ENCODE data around the gene ZNF43. TPM values are rescaled to one million over a fixed set of nuclear protein-coding genes. Genes with fewer than 3 reads are reported as not detected.
A peak's percentile ranks its signal among the peaks of the same experiment; 100 is the strongest.
"Not testable (repeated sequence)": the region's sequence is repeated elsewhere in the genome, so short reads cannot be mapped to it uniquely, and the experiment has no call there.

ZNF43 gene
- total and polyA plus RNA-seq, 2 of the 8 experiments (the other 6 are each of a cell fraction or from before 2014, with no cell fraction given) = 24.7 to 53.1 TPM

- TF ChIP-seq MAFK (IDR thresholded peaks at IDR 0.05; ENCODE audit: low read depth, low read length) = no peak
Measured at GRCh38 chr19:21767065-21767800, 68.7 kb downstream of the ZNF43 start, which contains the start of gene ZNF100 (continued).

GRCh38 chr19:21766705-21767064, 69.3 kb downstream of the ZNF43 start:
- not testable (repeated sequence) for H3K27me3 ChIP-seq (replicated peaks in 1 of 4; ENCODE audit: control insufficient read depth in 3 of 4, extremely low read depth in 1 of 4, insufficient read depth in 3 of 4, low read length in 3 of 4); H4K8ac ChIP-seq (ENCODE audit: extremely low read depth, insufficient read depth, low read length); H4K20me1 ChIP-seq (replicated peaks in 1 of 2; ENCODE audit: control insufficient read depth in 1 of 2, insufficient read depth in 2 of 2, low read length in 2 of 2); H3K23me2 ChIP-seq (ENCODE audit: low read depth, low read length); H3K23ac ChIP-seq (ENCODE audit: insufficient read length); H2BK20ac ChIP-seq (ENCODE audit: low read length); H2AK5ac ChIP-seq (ENCODE audit: low read depth, low read length); H3K18ac ChIP-seq (ENCODE audit: extremely low read depth, low read length); H3K14ac ChIP-seq (ENCODE audit: insufficient read length); H2BK12ac ChIP-seq (ENCODE audit: low read depth, low read length); H3K79me1 ChIP-seq (ENCODE audit: low read depth, low read length); H3K4me1 ChIP-seq (replicated peaks in 1 of 4; ENCODE audit: control insufficient read depth in 3 of 4, insufficient read depth in 4 of 4, low read length in 3 of 4); H4K5ac ChIP-seq (ENCODE audit: insufficient read length, low read depth, low read length); H2AFZ ChIP-seq (ENCODE audit: low read length); DNase-seq (ENCODE audit: low read depth in 1 of 2, low spot score in 2 of 2); H3K56ac ChIP-seq (replicated peaks; ENCODE audit: insufficient read length, low read depth, low read length); FAIRE-seq; H4K91ac ChIP-seq (replicated peaks; ENCODE audit: insufficient read length, low read length); H2BK15ac ChIP-seq (ENCODE audit: low read length); H2BK120ac ChIP-seq (replicated peaks; ENCODE audit: low read depth, low read length); H3K4ac ChIP-seq (replicated peaks; ENCODE audit: insufficient read length, low read depth, low read length); H3K9me3 ChIP-seq (ENCODE audit: insufficient read depth in 2 of 2, low read depth in 1 of 2, low read length in 1 of 2)
- ChIA-PET CTCF (ENCODE audit: partially characterized antibody) (interaction anchor here (1.2 to 1.5 kb wide), 2 partner anchors 54 to 86 kb away, joined by 5 to 7 read pairs; no protein-coding TSS in a partner anchor), POLR2A (ENCODE audit: partially characterized antibody) (interaction anchor here (0.9 to 2.9 kb wide), 19 partner anchors 9 to 1528 kb away, joined by 3 to 25 read pairs (median 4); partner anchors contain the start of genes ZNF429, ZNF43 and ZNF738)
- peak overlapping the region; percentile 96 to 99 (median 99) for H3K9ac ChIP-seq (replicated peaks in 1 of 4; ENCODE audit: extremely low read depth in 1 of 4, low read depth in 3 of 4, low read length in 3 of 4)
- peak overlapping the region; percentile 19 to 71 for H3K4me2 ChIP-seq (ENCODE audit: insufficient read depth in 1 of 2, low read depth in 2 of 2, low read length in 2 of 2)
- H3K36me3 ChIP-seq (ENCODE audit: control insufficient read depth in 2 of 4, insufficient read depth in 4 of 4, low read length in 3 of 4) = peaks cover 7 to 38% (median 22%) of the 10 kb centered on the region in 4 experiments; a peak in 7 of 8 replicates
- WGBS, 2 experiments (ENCODE audit: extremely low coverage in 1 of 2, insufficient coverage in 1 of 2, insufficient read length in 1 of 2, insufficient replicate concordance in 2 of 2, low coverage in 1 of 2, low lambda C conversion rate in 2 of 2, missing lambda C conversion rate in 1 of 2) = 8% methylated on average over 19 of the region's 19 CpGs; no CpG with 5 or more reads in 1 of the 2 experiments
- H3K4me3 ChIP-seq (ENCODE audit: extremely low read depth in 1 of 4, insufficient read depth in 2 of 4, low read depth in 3 of 4, low read length in 4 of 4) = peak overlapping the region; percentile 87 to 99 (median 98)
- H2BK5ac ChIP-seq (ENCODE audit: low read depth, low read length) = peak overlapping the region; percentile 97; the same call in 1 of the 2 replicates
- H3K79me2 ChIP-seq (ENCODE audit: control insufficient read depth in 1 of 2, insufficient read depth in 2 of 2, low read length in 2 of 2) = peaks cover 0 to 43% of the 10 kb centered on the region in 2 experiments; a peak in 2 of 4 replicates
- peak overlapping the region; percentile 96 for H3K27ac ChIP-seq (ENCODE audit: low read depth, low read length)
